ENCODE data around the gene NUP42. TPM values are rescaled to one million over a fixed set of nuclear protein-coding genes. Genes with fewer than 3 reads are reported as not detected.
A peak's percentile ranks its signal among the peaks of the same experiment; 100 is the strongest.
"Not testable (repeated sequence)": the region's sequence is repeated elsewhere in the genome, so short reads cannot be mapped to it uniquely, and the experiment has no call there.

The NUP42 gene
- total and polyA plus RNA-seq, 10 of the 15 experiments (the other 5 are each of a cell fraction or from before 2014, with no cell fraction given), result 48.6 to 124 (median 74.3) TPM

- TF ChIP-seq HCFC1 (IDR thresholded peaks at IDR 0.05; ENCODE audit: low read length), result no peak
Measured at GRCh38 chr7:23222439-23223030, 40.7 kb downstream of the NUP42 start (continued).

- intact Hi-C loops (cut with micrococcal nuclease; ENCODE audit: unreplicated experiment), result not testable (repeated sequence)
Measured at GRCh38 chr7:23224364-23224763, 42.5 kb downstream of the NUP42 start.

GRCh38 chr7:23226844-23227450 is 45.1 kb downstream of the NUP42 start:
- ChIA-PET POLR2A (no interaction called here), RAD21 (ENCODE audit: unreplicated experiment) (interaction anchor here (1.0 to 1.3 kb wide), 2 partner anchors 15 to 45 kb away, joined by 3 read pairs; no protein-coding TSS in a partner anchor), SMC1A (ENCODE audit: uncharacterized antibody, unreplicated experiment) (interaction anchor here (0.9 to 1.5 kb wide), 6 partner anchors 11 to 135 kb away, joined by 3 to 5 read pairs (median 4); no protein-coding TSS in a partner anchor), CTCF (interaction anchor here (0.9 to 1.7 kb wide), 4 partner anchors 21 to 154 kb away, joined by 3 to 8 read pairs (median 4); no protein-coding TSS in a partner anchor)
- peaks cover 2% of the 10 kb centered on the region; the same call in 1 of the 2 replicates for H3K4me1 ChIP-seq (ENCODE audit: control insufficient read depth, insufficient read depth, low read length)
- no peak for FAIRE-seq
- H3K9me3 ChIP-seq (replicated peaks; ENCODE audit: control insufficient read depth, insufficient read depth, low read length), result no peaks in the 10 kb centered on the region; the same call in 2 of the 3 replicates
- DNase-seq (ENCODE audit: low read depth, low spot score), result no peak
- no peak for ATAC-seq
- no peaks in the 10 kb centered on the region for H3K27me3 ChIP-seq (replicated peaks in 1 of 2; ENCODE audit: control insufficient read depth in 2 of 2, insufficient read depth in 2 of 2, low read length in 1 of 2)
- in situ Hi-C loops (cut with MboI) (no loop called here), intact Hi-C loops (cut with micrococcal nuclease; ENCODE audit: unreplicated experiment) (no loop called here)
- H3K79me2 ChIP-seq (ENCODE audit: control insufficient read depth, insufficient read depth, low read length), result no peaks in the 10 kb centered on the region
- 14% methylated on average over 4 of the region's 4 CpGs for WGBS (ENCODE audit: insufficient coverage, insufficient replicate concordance, low lambda C conversion rate, missing lambda C conversion rate)
- H3K4me3 ChIP-seq, result no peak overlapping the region
- H4K20me1 ChIP-seq (ENCODE audit: control insufficient read depth, insufficient read depth), result no peaks in the 10 kb centered on the region
- H3K4me2 ChIP-seq (ENCODE audit: control insufficient read depth, insufficient read depth), result no peak overlapping the region
- no peak for TF ChIP-seq IRF3 (IDR thresholded peaks at IDR 0.05)
- no peak overlapping the region for H3K27ac ChIP-seq (ENCODE audit: control insufficient read depth, insufficient read depth)
- no TSS peak for BruUV-seq (replicated peaks)
- no peak overlapping the region for H3K9ac ChIP-seq (ENCODE audit: control insufficient read depth, insufficient read depth, low read length)
- H2AFZ ChIP-seq (ENCODE audit: control insufficient read depth, low read depth, low read length), result peak overlapping the region; percentile 37; the same call in 1 of the 2 replicates
- no peaks in the 10 kb centered on the region for H3K36me3 ChIP-seq (ENCODE audit: control insufficient read depth in 2 of 2, insufficient read depth in 2 of 2, low read length in 1 of 2)

More at GRCh38 chr7:23224364-23224763, 42.5 kb downstream of the NUP42 start:
- H3K9me3 ChIP-seq (replicated peaks; ENCODE audit: control insufficient read depth, insufficient read depth, low read length); H3K27me3 ChIP-seq (replicated peaks in 1 of 2; ENCODE audit: control insufficient read depth in 2 of 2, insufficient read depth in 2 of 2, low read length in 1 of 2); BruUV-seq (replicated peaks); H3K4me2 ChIP-seq (ENCODE audit: control insufficient read depth, insufficient read depth); SMC1A ChIA-PET (ENCODE audit: uncharacterized antibody, unreplicated experiment); H3K27ac ChIP-seq (ENCODE audit: control insufficient read depth, insufficient read depth); in situ Hi-C loops (cut with MboI); H4K20me1 ChIP-seq (ENCODE audit: control insufficient read depth, insufficient read depth); H3K4me1 ChIP-seq (ENCODE audit: control insufficient read depth, insufficient read depth, low read length); H3K4me3 ChIP-seq; DNase-seq (ENCODE audit: low read depth, low spot score); H3K79me2 ChIP-seq (ENCODE audit: control insufficient read depth, insufficient read depth, low read length); FAIRE-seq; H2AFZ ChIP-seq (ENCODE audit: control insufficient read depth, low read depth, low read length); RAD21 ChIA-PET (ENCODE audit: unreplicated experiment); H3K9ac ChIP-seq (ENCODE audit: control insufficient read depth, insufficient read depth, low read length); CTCF ChIA-PET; H3K36me3 ChIP-seq (ENCODE audit: control insufficient read depth in 2 of 2, insufficient read depth in 2 of 2, low read length in 1 of 2): not testable (repeated sequence)
- 17% methylated on average over 4 of the region's 4 CpGs for WGBS (ENCODE audit: insufficient coverage, insufficient replicate concordance, low lambda C conversion rate, missing lambda C conversion rate)
- TF ChIP-seq SPI1 (IDR thresholded peaks at IDR 0.05; ENCODE audit: borderline replicate concordance, insufficient read depth, low read depth, low read length), result peak; percentile 25; the same call in 1 of the 2 replicates
- 0 out of 2 replicates have a peak, but pooled peaks have one; percentile 19 for TF ChIP-seq ZNF384 (IDR thresholded peaks at IDR 0.05; ENCODE audit: borderline replicate concordance, low read depth, low read length)
- ATAC-seq, result peak; percentile 73
- POLR2A ChIA-PET, result interaction anchor here (1.2 kb wide), 1 partner anchor 21 kb away, joined by 3 read pairs; no protein-coding TSS in a partner anchor
